Endothelial cell of umbilical vein (primary cell): Measurements from ENCODE around the gene NUTF2. TPM values are rescaled to one million over a fixed set of nuclear protein-coding genes. Genes with fewer than 3 reads are reported as not detected.

Experiments used
- BruUV-seq: library from RNA; stranded (reverse); fragments of 400-500 nt; replicated peaks from 2 replicates; lab custom pipeline; 2021; lab: Mats Ljungman, UMichigan
- CTCF ChIA-PET: fragments of 300-600, 350-600 bp; sonication (Branson Sonifier 250); formaldehyde crosslinking; loops from one replicate; lab custom pipeline; 2021; ENCODE audit warnings: antibody characterized with exemption, inconsistent platforms; lab: Charles Lee
- POLR2A ChIA-PET: fragments of 300-600, 350-600 bp; sonication (Branson Sonifier 250); formaldehyde crosslinking; loops from one replicate; lab custom pipeline; 2021; ENCODE audit warnings: antibody characterized with exemption, inconsistent platforms; lab: Charles Lee
- DNase-seq: peaks from one replicate; pipeline ENCODE4 v3.0.0-alpha.2; 2011; ENCODE audit warnings: low read depth, low spot score
- FAIRE-seq: peaks from 2 replicates; lab custom pipeline; 2011; peaks lifted over from hg19 to GRCh38; lab: Jason Lieb, UNC
- H2AFZ ChIP-seq: 2 replicates; pipeline ENCODE4 v1.6.0; 2012; ENCODE audit warnings: low read depth, low read length, control low read depth, inconsistent platforms
- H3K27ac ChIP-seq: 2 replicates; pipeline ENCODE4 v1.5.1; 2011; ENCODE audit warnings: low read depth, mild to moderate bottlenecking, control low read depth, low read length, moderate library complexity; ENCODE audit not compliant: insufficient read depth
- H3K27me3 ChIP-seq, 2 experiments: 2 replicates each; pipeline versions ENCODE4 v1.6.0 to v1.6.1; 2011; ENCODE audit warnings: low read length in 2 of 2, mixed read lengths in 1 of 2; ENCODE audit not compliant: control insufficient read depth in 2 of 2, insufficient read depth in 2 of 2
- H3K36me3 ChIP-seq, 2 experiments: 2 replicates in 1 of 2; 3 replicates in 1 of 2; pipeline ENCODE4 v1.5.1; 2011; ENCODE audit warnings: low read length in 2 of 2, mild to moderate bottlenecking in 1 of 2, moderate library complexity in 1 of 2; ENCODE audit not compliant: control insufficient read depth in 2 of 2, insufficient read depth in 2 of 2; ENCODE audit errors: extremely low read depth in 1 of 2
- H3K4me1 ChIP-seq: 3 replicates; pipeline ENCODE4 v1.5.1; 2011; ENCODE audit warnings: mild to moderate bottlenecking, low read length; ENCODE audit not compliant: control insufficient read depth, insufficient read depth; ENCODE audit errors: extremely low read depth
- H3K4me2 ChIP-seq: 2 replicates; pipeline ENCODE4 v1.6.1; 2011; ENCODE audit warnings: low read length, control low read depth, mixed read lengths; ENCODE audit not compliant: insufficient read depth
- H3K4me3 ChIP-seq, 3 experiments: fragments of 200-600 bp in 1 of 3; sonication (generic), shearing (Covaris generic) in 1 of 3; replicated peaks in 1 of 3; 2 replicates each; pipeline ENCODE4 v1.5.1; 2011 to 2016; ENCODE audit warnings: control low read depth in 3 of 3, low read length in 3 of 3, mild to moderate bottlenecking in 2 of 3, inconsistent platforms in 1 of 3, low read depth in 1 of 3, moderate library complexity in 1 of 3; ENCODE audit not compliant: insufficient read depth in 1 of 3
- H3K79me2 ChIP-seq: 2 replicates; pipeline ENCODE4 v1.6.0; 2012; ENCODE audit warnings: low read length, inconsistent platforms; ENCODE audit not compliant: control insufficient read depth, insufficient read depth
- H3K9ac ChIP-seq: replicated peaks from 2 replicates; pipeline ENCODE3; 2011; ENCODE audit warnings: low read length, control low read depth; ENCODE audit not compliant: insufficient read depth; ENCODE audit errors: extremely low read depth
- H3K9me1 ChIP-seq: replicated peaks from 3 replicates; pipeline ENCODE4 v1.6.0; 2011; ENCODE audit warnings: mild to moderate bottlenecking, low read length; ENCODE audit not compliant: control insufficient read depth, insufficient read depth; ENCODE audit errors: extremely low read depth
- H3K9me3 ChIP-seq: replicated peaks from 2 replicates; pipeline ENCODE4 v1.5.1; 2012; ENCODE audit warnings: low read length, inconsistent platforms; ENCODE audit not compliant: control insufficient read depth, insufficient read depth
- H4K20me1 ChIP-seq: replicated peaks from 2 replicates; pipeline ENCODE3; 2011; ENCODE audit warnings: mild to moderate bottlenecking, low read length; ENCODE audit not compliant: control insufficient read depth, insufficient read depth; ENCODE audit errors: extremely low read depth
- CTCF ChIP-seq, 2 donors: IDR thresholded peaks; 1 replicate in 1 of 2; 2 replicates in 1 of 2; pipeline ENCODE4 v1.5.1; 2011; ENCODE audit warnings: low read length in 2 of 2, mild to moderate bottlenecking in 2 of 2, moderate library complexity in 2 of 2, control low read depth in 1 of 2, inconsistent platforms in 1 of 2, low read depth in 1 of 2; ENCODE audit not compliant: insufficient read depth in 1 of 2; ENCODE audit errors: extremely low read depth in 1 of 2
- EZH2 ChIP-seq: IDR thresholded peaks from 2 replicates; pipeline ENCODE4 v1.6.1; 2012; ENCODE audit warnings: borderline replicate concordance, low read depth, mild to moderate bottlenecking, moderate library complexity, low read length, inconsistent platforms; ENCODE audit not compliant: severe bottlenecking
- FOS ChIP-seq: IDR thresholded peaks from 2 replicates; pipeline ENCODE4 v1.6.1; 2011; ENCODE audit warnings: mild to moderate bottlenecking, low read length, moderate library complexity, borderline replicate concordance; ENCODE audit not compliant: insufficient read depth
- GATA2 ChIP-seq: IDR thresholded peaks from 2 replicates; pipeline ENCODE4 v1.7.0; 2011; ENCODE audit warnings: low read depth, mild to moderate bottlenecking, moderate library complexity, mixed read lengths, low read length; ENCODE audit not compliant: insufficient read length, insufficient read depth
- JUN ChIP-seq: IDR thresholded peaks from 2 replicates; pipeline ENCODE4 v1.6.1; 2011; ENCODE audit warnings: borderline replicate concordance, low read depth; ENCODE audit not compliant: insufficient read length, insufficient read depth
- MAX ChIP-seq: IDR thresholded peaks from 2 replicates; pipeline ENCODE4 v1.6.1; 2011; ENCODE audit not compliant: insufficient read depth, insufficient read length
- MYC ChIP-seq: IDR thresholded peaks from one replicate; pipeline ENCODE4 v1.6.1; 2011; ENCODE audit warnings: mild to moderate bottlenecking, low read depth, low read length
- POLR2A ChIP-seq: IDR thresholded peaks from 2 replicates; pipeline ENCODE4 v1.6.1; 2012; ENCODE audit warnings: low read depth, mild to moderate bottlenecking, control low read depth, low read length
- POLR2AphosphoS5 ChIP-seq: IDR thresholded peaks from 2 replicates; pipeline ENCODE4 v1.6.1; 2012; ENCODE audit warnings: low read depth, mild to moderate bottlenecking, control low read depth, low read length, moderate library complexity; ENCODE audit not compliant: insufficient read depth
- dilution Hi-C: fragments of 300-500 bp; cut with MboI; formaldehyde crosslinking; loops from one replicate; pipeline ENCODE4 v1.15.0; 2019; ENCODE audit warnings: low sequenced_read_pairs; ENCODE audit not compliant: extremely low pct_ligation_motif_present
- intact Hi-C: fragments of 100-400 bp; cut with micrococcal nuclease; formaldehyde crosslinking; loops from one replicate; pipeline ENCODE4 v1.10.0; 2022
- polyA plus RNA-seq, 4 experiments: library from polyadenylated mRNA; depleted of rRNA in 3 of 4; stranded (reverse) in 3 of 4; unstranded in 1 of 4; fragments of >200 nt; gene quantifications; 2 replicates each; pipeline versions ENCODE4 v1.2.1 to v1.2.3, GENCODE V29; 2011 to 2012; ENCODE audit warnings: missing spikeins in 1 of 4
- total RNA-seq: library from RNA; stranded (reverse); gene quantifications from 2 replicates; pipeline ENCODE4 v1.2.3, GENCODE V29; 2021

The NUTF2 gene
- total and polyA plus RNA-seq, 2 donors (not counting 3 experiments of a cell fraction or from before 2014, with no cell fraction given) = 208 to 273 TPM

- Histone ChIP-seq H3K27ac (no peak overlapping the region), H3K4me2 (no peak overlapping the region), H3K36me3 (peaks cover under 1 to 27% of the 10 kb centered on the region in 2 experiments), H2AFZ (no peak overlapping the region), H3K4me1 (no peaks in the 10 kb centered on the region), H3K9me1 (no peaks in the 10 kb centered on the region), H4K20me1 (no peaks in the 10 kb centered on the region), H3K4me3 (no peak overlapping the region), H3K9ac (no peak overlapping the region), H3K9me3 (no peaks in the 10 kb centered on the region), H3K27me3 (no peaks in the 10 kb centered on the region), H3K79me2 (no peaks in the 10 kb centered on the region)
- intact Hi-C loops = no loop called here
- ChIA-PET CTCF (interaction anchor here (3.9 kb wide), 1 partner anchor 10 kb away, joined by 31 read pairs; no protein-coding TSS in a partner anchor), POLR2A (no interaction called here)
- TF ChIP-seq MAX = no peak
- FAIRE-seq (no peak), DNase-seq (no peak)
- dilution Hi-C loops = no loop called here
- BruUV-seq = no TSS peak
These were observed 20.8 kb upstream of the NUTF2 start for GRCh38 chr16:67825906-67826305.

GRCh38 chr16:67828651-67829050, 18.1 kb upstream of the NUTF2 start:
- Histone ChIP-seq H3K27me3 (no peaks in the 10 kb centered on the region), H2AFZ (no peak overlapping the region), H3K9ac (no peak overlapping the region), H3K27ac (no peak overlapping the region), H3K4me2 (no peak overlapping the region), H3K79me2 (peaks cover 11% of the 10 kb centered on the region), H3K4me3 (no peak overlapping the region), H3K9me1 (no peaks in the 10 kb centered on the region), H3K36me3 (peaks cover 4 to 37% of the 10 kb centered on the region in 2 experiments), H3K4me1 (peaks cover 7% of the 10 kb centered on the region), H4K20me1 (no peaks in the 10 kb centered on the region), H3K9me3 (no peaks in the 10 kb centered on the region)
- DNase-seq = no peak
- TF ChIP-seq POLR2A (no peak), GATA2 (no peak), FOS (no peak), MAX (no peak), EZH2 (no peak), POLR2AphosphoS5 (no peak), JUN (no peak), CTCF (IDR thresholded peaks at IDR 0.05; ENCODE audit: extremely low read depth in 1 of 2, insufficient read depth in 1 of 2, low read depth in 1 of 2, low read length in 2 of 2) (no peak), MYC (no peak)
- no peak for FAIRE-seq
- no TSS peak for BruUV-seq
- ChIA-PET CTCF (interaction anchor here (0.8 to 3.9 kb wide), 2 partner anchors 12 to 13 kb away, joined by 4 to 31 read pairs; no protein-coding TSS in a partner anchor), POLR2A (no interaction called here)
- intact Hi-C loops = no loop called here
- dilution Hi-C loops = no loop called here
